H1 (cell line): ENCODE data around the gene CUL4A. TPM values are rescaled to one million over a fixed set of nuclear protein-coding genes. Genes with fewer than 3 reads are reported as not detected.

Source experiments
- CHD7 ChIP-seq: fragments of 300-600 bp; sonication (generic); IDR thresholded peaks from 2 replicates; pipeline ENCODE4 v1.7.1; 2012; ENCODE audit warnings: low read length, moderate library complexity, mild to moderate bottlenecking, inconsistent platforms; ENCODE audit not compliant: insufficient replicate concordance
- MAFK ChIP-seq: IDR thresholded peaks from 2 replicates; pipeline ENCODE4 v1.6.1; 2012; ENCODE audit warnings: low read depth, mild to moderate bottlenecking, improper control_type of control experiment, low read length
- polyA plus RNA-seq, 7 experiments: library from polyadenylated mRNA; depleted of rRNA in 3 of 7; stranded (reverse) in 5 of 7; unstranded in 2 of 7; fragments of >200 nt in 5 of 7; fragments of 200-250 nt in 2 of 7; gene quantifications; 1 replicate in 5 of 7; 2 replicates in 1 of 7; 4 replicates in 1 of 7; pipeline versions ENCODE4 v1.2.1 to v1.2.3, GENCODE V29; 2011 to 2013; ENCODE audit warnings: missing spikeins in 2 of 7, mixed read lengths in 2 of 7
- total RNA-seq: library from RNA; stranded (reverse); fragmentation: NEBNext Ultra II Directional; extraction: Animal tissue kit (Norgen Biotek cat#: 25700); gene quantifications from 2 replicates; pipeline ENCODE4 v1.2.1, GENCODE V29; 2021

Gene CUL4A
- total and polyA plus RNA-seq, 2 of the 8 experiments (the other 6 are each of a cell fraction or from before 2014, with no cell fraction given): 54.7 to 101 TPM

- TF ChIP-seq CHD7 (no peak), MAFK (no peak)
These were observed 29.1 kb downstream of the CUL4A start (continued) for GRCh38 chr13:113238536-113238935.
